OCI-LY7 (cell line): Measurements from ENCODE around the gene DENND4A. TPM values are rescaled to one million over a fixed set of nuclear protein-coding genes. Genes with fewer than 3 reads are reported as not detected.

ENCODE experiments used
- BruUV-seq: library from RNA; stranded (reverse); fragments of 400-500 nt; replicated peaks from 2 replicates; lab custom pipeline; 2021; lab: Mats Ljungman, UMichigan
- CTCF ChIA-PET: fragments of 300-600 bp; sonication (Branson Sonifier 250); formaldehyde crosslinking; loops from one replicate; lab custom pipeline; 2022; ENCODE audit warnings: antibody characterized with exemption; ENCODE audit not compliant: unreplicated experiment; lab: Charles Lee
- POLR2A ChIA-PET: fragments of 300-600 bp; sonication (Branson Sonifier 250); formaldehyde crosslinking; loops from one replicate; lab custom pipeline; 2022; ENCODE audit warnings: antibody characterized with exemption; lab: Charles Lee
- DNase-seq: peaks from one replicate; pipeline ENCODE4 v3.0.0-alpha.2; 2015; ENCODE audit warnings: low spot score
- H2AFZ ChIP-seq: fragments of 200-600 bp; sonication (generic), shearing (Covaris generic); 2 replicates; pipeline ENCODE4 v1.6.1; 2014; ENCODE audit warnings: mild to moderate bottlenecking, antibody characterized with exemption, low read length, moderate library complexity
- H3K27ac ChIP-seq: fragments of 200-600 bp; sonication (generic); 2 replicates; pipeline ENCODE4 v1.5.1; 2014; ENCODE audit warnings: mixed run types, low read depth, mild to moderate bottlenecking, moderate library complexity, low read length, inconsistent platforms; ENCODE audit not compliant: poor library complexity, severe bottlenecking
- H3K36me3 ChIP-seq: fragments of 200-600 bp; sonication (generic); 2 replicates; pipeline ENCODE4 v1.6.1; 2014; ENCODE audit warnings: mild to moderate bottlenecking, antibody characterized with exemption, low read length, moderate library complexity, mixed read lengths; ENCODE audit not compliant: insufficient read depth
- H3K4me1 ChIP-seq: fragments of 200-600 bp; sonication (generic); 2 replicates; pipeline ENCODE4 v1.5.1; 2014; ENCODE audit warnings: mild to moderate bottlenecking, low read length; ENCODE audit not compliant: insufficient read depth, poor library complexity, severe bottlenecking
- H3K4me2 ChIP-seq: fragments of 200-600 bp; sonication (generic); 2 replicates; pipeline ENCODE4 v1.6.1; 2014; ENCODE audit warnings: mild to moderate bottlenecking, low read length
- H3K4me3 ChIP-seq: fragments of 200-600 bp; sonication (generic); 2 replicates; pipeline ENCODE4 v1.5.1; 2014; ENCODE audit warnings: mild to moderate bottlenecking, low read depth, low read length; ENCODE audit not compliant: poor library complexity, severe bottlenecking
- H3K79me2 ChIP-seq: fragments of 200-600 bp; sonication (generic); 2 replicates; pipeline ENCODE4 v1.6.1; 2016; ENCODE audit warnings: low read depth, mild to moderate bottlenecking, low read length, moderate library complexity, mixed read lengths; ENCODE audit not compliant: insufficient read depth
- H3K9me2 ChIP-seq: fragments of 200-600 bp; sonication (generic); 2 replicates; pipeline ENCODE4 v1.6.1; 2016; ENCODE audit warnings: mild to moderate bottlenecking, low read length, mixed read lengths; ENCODE audit not compliant: insufficient read depth
- H3K9me3 ChIP-seq: fragments of 200-600 bp; sonication (generic); 2 replicates; pipeline ENCODE4 v1.6.1; 2014; ENCODE audit warnings: mild to moderate bottlenecking, mixed run types, low read length, mixed read lengths
- H4K20me1 ChIP-seq: fragments of 200-600 bp; sonication (generic); 2 replicates; pipeline ENCODE4 v1.6.1; 2014; ENCODE audit warnings: mild to moderate bottlenecking, antibody characterized with exemption, low read length, moderate library complexity, mixed read lengths; ENCODE audit not compliant: insufficient read depth
- EZH2phosphoT487 ChIP-seq: fragments of 200-600 bp; sonication (generic); IDR thresholded peaks from 2 replicates; pipeline ENCODE4 v1.6.1; 2018; ENCODE audit warnings: low read depth, borderline replicate concordance, mild to moderate bottlenecking, mixed run types, antibody characterized with exemption, low read length, moderate library complexity, mixed read lengths
- intact Hi-C: fragments of 100-400 bp; cut with micrococcal nuclease; formaldehyde crosslinking; loops from one replicate; pipeline ENCODE4 v1.10.0; 2022; ENCODE audit not compliant: unreplicated experiment
- total RNA-seq, 2 experiments: library from RNA; depleted of rRNA in 1 of 2; stranded (reverse); fragments of >200 nt in 1 of 2; shearing (Covaris generic) in 1 of 2; gene quantifications; 2 replicates each; pipeline ENCODE4 v1.2.3, GENCODE V29; 2014 to 2022
- TF ChIP-seq, protein P1 (sequence below): fragments of 200-600 bp; sonication (generic); conservative IDR thresholded peaks from 2 replicates; pipeline ENCODE4 v1.5.1; 2014; ENCODE audit warnings: mild to moderate bottlenecking, antibody characterized with exemption, low read length, moderate library complexity, mixed read lengths

The DENND4A gene
- total RNA-seq, 2 experiments from 2014 or later = 42.7 to 86.5 TPM

DNA sequence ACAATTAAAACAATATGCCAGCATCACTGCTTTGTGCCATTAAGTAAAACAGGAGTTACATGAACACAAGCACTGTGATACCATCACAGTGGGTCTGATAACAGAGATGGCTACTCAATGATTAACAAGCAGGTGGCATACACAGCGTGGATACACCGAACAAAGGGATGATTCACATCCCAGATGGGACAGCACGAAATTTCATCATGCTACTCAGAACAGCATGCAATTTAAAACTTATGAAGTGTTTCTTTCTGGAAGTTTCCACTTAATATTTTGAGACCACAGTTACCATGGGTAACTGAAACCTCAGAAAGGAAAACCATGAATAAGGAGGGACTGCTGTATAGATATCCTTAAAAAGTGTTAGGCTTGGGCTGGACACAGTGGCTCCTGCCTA, 125.8 kb downstream of the DENND4A start:
- Histone ChIP-seq H3K9me3 (no peaks in the 10 kb centered on the region), H3K4me2 (no peak overlapping the region), H4K20me1 (no peaks in the 10 kb centered on the region), H2AFZ (no peak overlapping the region), H3K9me2 (no peaks in the 10 kb centered on the region), H3K36me3 (peaks cover 90% of the 10 kb centered on the region), H3K4me1 (peaks cover 41% of the 10 kb centered on the region), H3K79me2 (no peaks in the 10 kb centered on the region), H3K27ac (no peak overlapping the region), H3K4me3 (no peak overlapping the region)
- no peak for DNase-seq
- TF ChIP-seq, protein P1, sequence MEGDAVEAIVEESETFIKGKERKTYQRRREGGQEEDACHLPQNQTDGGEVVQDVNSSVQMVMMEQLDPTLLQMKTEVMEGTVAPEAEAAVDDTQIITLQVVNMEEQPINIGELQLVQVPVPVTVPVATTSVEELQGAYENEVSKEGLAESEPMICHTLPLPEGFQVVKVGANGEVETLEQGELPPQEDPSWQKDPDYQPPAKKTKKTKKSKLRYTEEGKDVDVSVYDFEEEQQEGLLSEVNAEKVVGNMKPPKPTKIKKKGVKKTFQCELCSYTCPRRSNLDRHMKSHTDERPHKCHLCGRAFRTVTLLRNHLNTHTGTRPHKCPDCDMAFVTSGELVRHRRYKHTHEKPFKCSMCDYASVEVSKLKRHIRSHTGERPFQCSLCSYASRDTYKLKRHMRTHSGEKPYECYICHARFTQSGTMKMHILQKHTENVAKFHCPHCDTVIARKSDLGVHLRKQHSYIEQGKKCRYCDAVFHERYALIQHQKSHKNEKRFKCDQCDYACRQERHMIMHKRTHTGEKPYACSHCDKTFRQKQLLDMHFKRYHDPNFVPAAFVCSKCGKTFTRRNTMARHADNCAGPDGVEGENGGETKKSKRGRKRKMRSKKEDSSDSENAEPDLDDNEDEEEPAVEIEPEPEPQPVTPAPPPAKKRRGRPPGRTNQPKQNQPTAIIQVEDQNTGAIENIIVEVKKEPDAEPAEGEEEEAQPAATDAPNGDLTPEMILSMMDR = no peak
- TF ChIP-seq EZH2phosphoT487 = no peak
- ChIA-PET CTCF (no interaction called here), POLR2A (no interaction called here)
- BruUV-seq = no TSS peak
- intact Hi-C loops = no loop called here

DNA sequence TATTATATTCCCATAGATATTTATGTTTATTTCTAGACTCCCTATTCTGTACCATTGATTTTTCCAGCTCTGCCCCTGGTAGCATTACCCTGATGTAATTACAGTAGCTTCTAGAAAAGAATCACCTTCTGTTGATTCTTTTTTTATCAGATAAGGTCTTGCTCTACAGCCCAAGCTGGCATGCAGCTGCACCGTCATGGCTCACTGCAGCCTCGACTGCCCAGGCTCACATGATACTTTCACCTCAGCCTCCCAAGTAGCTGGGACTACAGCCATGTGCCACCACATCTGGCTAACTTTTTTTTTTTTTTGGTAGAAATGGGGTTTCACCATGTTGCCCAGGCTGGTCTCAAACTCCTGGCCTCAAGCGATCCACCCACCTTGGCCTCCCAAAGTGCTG, 128.6 kb downstream of the DENND4A start:
- no peaks in the 10 kb centered on the region for H4K20me1 ChIP-seq
- DNase-seq = peak; percentile 92
- peaks cover 86% of the 10 kb centered on the region for H3K36me3 ChIP-seq
- H3K9me2 ChIP-seq = no peaks in the 10 kb centered on the region
- TF ChIP-seq, protein P1 = no peak
- TF ChIP-seq EZH2phosphoT487 = no peak
- H3K4me1 ChIP-seq = peaks cover 51% of the 10 kb centered on the region
- no peak overlapping the region for H3K4me3 ChIP-seq
- intact Hi-C loops = loop anchor here (1.0 kb wide), 1 partner anchor 42 kb away; no protein-coding TSS in a partner anchor
- H3K27ac ChIP-seq = peak overlapping the region; percentile 82
- ChIA-PET CTCF (interaction anchor here (1.8 kb wide), 1 partner anchor 26 kb away, joined by 5 read pairs; no protein-coding TSS in a partner anchor), POLR2A (interaction anchor here (0.6 to 2.2 kb wide), 11 partner anchors 21 to 506 kb away, joined by 3 to 5 read pairs (median 4); partner anchors contain the start of gene RAB11A)
- BruUV-seq = no TSS peak
- no peaks in the 10 kb centered on the region for H3K9me3 ChIP-seq
- H2AFZ ChIP-seq = no peak overlapping the region
- H3K4me2 ChIP-seq = peak overlapping the region; percentile 31
- no peaks in the 10 kb centered on the region for H3K79me2 ChIP-seq

- Histone ChIP-seq H3K9me2 (no peaks in the 10 kb centered on the region), H4K20me1 (no peaks in the 10 kb centered on the region), H3K4me1 (peaks cover 57% of the 10 kb centered on the region), H3K27ac (no peak overlapping the region), H3K9me3 (no peaks in the 10 kb centered on the region), H3K4me2 (no peak overlapping the region), H3K79me2 (no peaks in the 10 kb centered on the region), H2AFZ (no peak overlapping the region), H3K36me3 (peaks cover 83% of the 10 kb centered on the region), H3K4me3 (no peak overlapping the region)
- no TSS peak for BruUV-seq
- ChIA-PET POLR2A (interaction anchor here (0.8 to 2.5 kb wide), 3 partner anchors 9 to 208 kb away, joined by 3 to 6 read pairs (median 3); partner anchors contain the start of gene RAB11A), CTCF (no interaction called here)
- intact Hi-C loops = no loop called here
- DNase-seq = no peak
- TF ChIP-seq EZH2phosphoT487 = no peak
- TF ChIP-seq, protein P1 = no peak
These were observed 131.2 kb downstream of the DENND4A start for GRCh38 chr15:65660927-65661326.
